ENCODE results near the gene ETNK2. TPM values are rescaled to one million over a fixed set of nuclear protein-coding genes. Genes with fewer than 3 reads are reported as not detected.
A peak's percentile ranks its signal among the peaks of the same experiment; 100 is the strongest.

ETNK2 gene
- polyA plus RNA-seq, 2 of the 4 experiments (the other 2 are of a cell fraction), result 3.4 to 5.2 TPM

DNA sequence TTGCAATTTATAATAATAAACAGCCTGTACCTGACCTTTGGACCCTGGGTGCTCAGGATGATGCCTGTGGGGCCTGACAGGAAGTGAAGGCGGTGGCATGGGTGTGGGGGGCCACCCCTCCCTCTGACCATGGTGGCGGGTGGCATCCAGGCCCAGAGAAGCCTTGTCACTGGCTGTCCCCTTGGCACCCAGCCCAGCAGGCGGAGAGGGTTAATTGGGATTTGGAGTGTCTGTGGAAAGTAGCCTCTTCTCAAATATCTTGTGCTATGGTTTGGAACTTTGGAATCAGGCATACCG, 58.5 kb downstream of the ETNK2 start:
- H3K4me1 ChIP-seq, result peaks cover 30% of the 10 kb centered on the region
- ChIA-PET POLR2A (interaction anchor here (0.9 kb wide), 1 partner anchor 21 kb away, joined by 3 read pairs; the partner anchor contains the start of gene SOX13), CTCF (interaction anchor here (0.8 to 0.9 kb wide), 3 partner anchors 20 to 221 kb away, joined by 3 to 4 read pairs (median 3); partner anchors contain the start of gene SOX13)
- H3K9me3 ChIP-seq, result no peaks in the 10 kb centered on the region
- DNase-seq (ENCODE audit: low read depth in 1 of 2, low spot score in 1 of 2) (peak in 1 of 2 experiments; percentile 40), FAIRE-seq (no peak), ATAC-seq (peak; percentile 43 to 54; a peak in 5 of 6 replicates)
- 41% methylated on average over 4 of the region's 4 CpGs for WGBS (ENCODE audit: missing lambda C conversion rate)
- peak overlapping the region; percentile 78 for H3K4me2 ChIP-seq
- peak overlapping the region; percentile 66 to 80 for H3K27ac ChIP-seq
- no peak overlapping the region for H3K4me3 ChIP-seq
- TF ChIP-seq HDAC2 (IDR thresholded peaks at IDR 0.05) (no peak), CHD4 (IDR thresholded peaks at IDR 0.05; ENCODE audit: borderline replicate concordance) (no peak), RCOR1 (IDR thresholded peaks at IDR 0.05; ENCODE audit: low read depth, low read length) (no peak), BHLHE40 (IDR thresholded peaks at IDR 0.05; ENCODE audit: low read depth, low read length) (no peak), EHF (CRISPR knock-in tag; IDR thresholded peaks at IDR 0.05) (no peak), FOSL2 (IDR thresholded peaks at IDR 0.05) (no peak), FOSL2 (CRISPR knock-in tag; IDR thresholded peaks at IDR 0.05) (no peak), MAZ (IDR thresholded peaks at IDR 0.05; ENCODE audit: borderline replicate concordance, low read depth, low read length) (no peak), ZSCAN20 (CRISPR knock-in tag; IDR thresholded peaks at IDR 0.05) (no peak), ESRRA (IDR thresholded peaks at IDR 0.05; ENCODE audit: borderline replicate concordance, low read length) (no peak), ZNF302 (CRISPR knock-in tag; IDR thresholded peaks at IDR 0.05) (no peak), HEYL (CRISPR knock-in tag; IDR thresholded peaks at IDR 0.05) (no peak), RNF2 (IDR thresholded peaks at IDR 0.05; ENCODE audit: borderline replicate concordance, low read depth) (no peak)
- TF ChIP-seq, protein P1, sequence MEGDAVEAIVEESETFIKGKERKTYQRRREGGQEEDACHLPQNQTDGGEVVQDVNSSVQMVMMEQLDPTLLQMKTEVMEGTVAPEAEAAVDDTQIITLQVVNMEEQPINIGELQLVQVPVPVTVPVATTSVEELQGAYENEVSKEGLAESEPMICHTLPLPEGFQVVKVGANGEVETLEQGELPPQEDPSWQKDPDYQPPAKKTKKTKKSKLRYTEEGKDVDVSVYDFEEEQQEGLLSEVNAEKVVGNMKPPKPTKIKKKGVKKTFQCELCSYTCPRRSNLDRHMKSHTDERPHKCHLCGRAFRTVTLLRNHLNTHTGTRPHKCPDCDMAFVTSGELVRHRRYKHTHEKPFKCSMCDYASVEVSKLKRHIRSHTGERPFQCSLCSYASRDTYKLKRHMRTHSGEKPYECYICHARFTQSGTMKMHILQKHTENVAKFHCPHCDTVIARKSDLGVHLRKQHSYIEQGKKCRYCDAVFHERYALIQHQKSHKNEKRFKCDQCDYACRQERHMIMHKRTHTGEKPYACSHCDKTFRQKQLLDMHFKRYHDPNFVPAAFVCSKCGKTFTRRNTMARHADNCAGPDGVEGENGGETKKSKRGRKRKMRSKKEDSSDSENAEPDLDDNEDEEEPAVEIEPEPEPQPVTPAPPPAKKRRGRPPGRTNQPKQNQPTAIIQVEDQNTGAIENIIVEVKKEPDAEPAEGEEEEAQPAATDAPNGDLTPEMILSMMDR (IDR thresholded peaks at IDR 0.05), result no peak

DNA sequence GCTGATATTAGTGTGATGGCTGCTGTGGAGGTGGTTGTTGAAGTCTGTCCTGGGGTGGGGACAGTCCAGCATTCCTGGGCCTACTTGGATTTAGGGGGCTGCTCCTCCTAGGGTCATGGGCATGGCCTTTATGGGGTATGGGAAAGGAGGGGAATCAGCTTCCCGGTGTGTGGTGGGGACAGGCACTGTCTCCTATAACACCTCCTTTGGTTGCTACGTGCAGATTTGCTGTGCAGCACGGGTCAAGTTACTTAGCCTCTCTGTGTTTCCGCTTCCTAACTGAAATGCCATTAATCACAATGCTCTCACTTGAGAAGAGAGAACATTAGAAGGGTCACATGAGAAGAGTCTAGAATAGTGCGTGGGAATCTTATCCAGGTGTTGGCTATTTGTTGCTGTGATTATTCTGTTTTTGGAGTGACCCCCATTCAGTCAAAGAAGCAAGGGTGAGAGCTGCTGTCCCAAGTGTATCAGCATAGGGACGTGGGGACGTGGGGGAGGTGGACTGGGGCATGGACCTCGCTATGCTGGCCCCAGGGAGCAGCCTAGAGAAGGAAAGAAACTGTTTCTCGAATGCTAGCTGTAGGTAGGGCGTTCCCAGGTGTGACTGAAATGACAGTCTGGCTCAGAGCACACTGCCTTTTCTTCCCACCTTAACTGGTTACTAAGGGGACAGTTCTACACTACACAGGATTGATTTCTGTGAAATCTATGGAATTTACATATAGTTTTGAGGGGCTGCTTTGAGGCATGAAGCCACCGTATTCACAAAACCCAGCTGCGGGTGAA, 59.0 kb downstream of the ETNK2 start:
- ChIA-PET POLR2A (interaction anchor here (0.9 kb wide), 1 partner anchor 20 kb away, joined by 3 read pairs; the partner anchor contains the start of gene SOX13), CTCF (interaction anchor here (0.8 to 0.9 kb wide), 3 partner anchors 20 to 221 kb away, joined by 3 to 4 read pairs (median 3); partner anchors contain the start of gene SOX13)
- Histone ChIP-seq H3K4me3 (no peak overlapping the region), H3K4me1 (peaks cover 31% of the 10 kb centered on the region), H3K27ac (peak overlapping the region; percentile 66 to 80), H3K9me3 (no peaks in the 10 kb centered on the region), H3K4me2 (peak overlapping the region; percentile 78)
- WGBS (ENCODE audit: missing lambda C conversion rate), result 59% methylated on average over 12 of the region's 12 CpGs
- ATAC-seq, result no peak; a peak in 1 of 6 replicates
- TF ChIP-seq, protein P2, sequence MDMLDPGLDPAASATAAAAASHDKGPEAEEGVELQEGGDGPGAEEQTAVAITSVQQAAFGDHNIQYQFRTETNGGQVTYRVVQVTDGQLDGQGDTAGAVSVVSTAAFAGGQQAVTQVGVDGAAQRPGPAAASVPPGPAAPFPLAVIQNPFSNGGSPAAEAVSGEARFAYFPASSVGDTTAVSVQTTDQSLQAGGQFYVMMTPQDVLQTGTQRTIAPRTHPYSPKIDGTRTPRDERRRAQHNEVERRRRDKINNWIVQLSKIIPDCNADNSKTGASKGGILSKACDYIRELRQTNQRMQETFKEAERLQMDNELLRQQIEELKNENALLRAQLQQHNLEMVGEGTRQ (IDR thresholded peaks at IDR 0.05), result no peak
- no peak for TF ChIP-seq ZFP36 (IDR thresholded peaks at IDR 0.05; ENCODE audit: borderline replicate concordance, partially characterized antibody)
- no peak for DNase-seq (ENCODE audit: low read depth in 1 of 2, low spot score in 1 of 2)
- no peak for FAIRE-seq

DNA sequence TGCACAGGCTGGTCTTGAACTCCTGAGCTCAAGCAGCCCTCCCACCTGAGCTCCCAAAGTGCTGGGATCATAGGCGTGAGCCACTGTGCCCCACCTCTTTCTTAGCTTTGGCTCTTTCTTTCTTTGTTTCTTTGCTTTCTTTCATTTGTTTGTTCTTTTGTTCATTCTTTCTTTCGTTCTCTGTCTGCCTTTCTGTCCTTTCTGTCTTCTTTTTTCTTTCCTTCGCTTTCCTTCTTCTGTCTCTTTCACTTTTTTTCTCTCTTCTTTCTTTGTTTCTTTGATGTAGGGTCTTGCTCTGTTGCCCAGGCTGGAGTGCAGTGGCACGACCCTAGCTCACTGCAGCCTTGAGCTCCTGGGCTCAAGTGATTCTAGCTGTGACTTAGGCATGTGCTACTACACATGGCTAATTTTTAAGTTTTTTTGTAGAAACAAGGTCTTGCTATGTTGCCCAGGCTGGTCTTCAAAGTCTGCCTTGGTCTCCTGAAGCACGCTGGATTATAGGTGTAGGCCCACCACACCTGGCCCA, 60.0 kb downstream of the ETNK2 start:
- ChIA-PET CTCF (interaction anchor here (1.2 to 2.1 kb wide), 3 partner anchors 12 to 95 kb away, joined by 3 to 5 read pairs (median 4); no protein-coding TSS in a partner anchor), POLR2A (no interaction called here)
- H3K4me1 ChIP-seq, result peaks cover 31% of the 10 kb centered on the region
- H3K27ac ChIP-seq, result peak overlapping the region in 1 of 2 experiments; percentile 80; a peak in 1 of 6 replicates
- no peak for FAIRE-seq
- DNase-seq (ENCODE audit: low read depth in 1 of 2, low spot score in 1 of 2), result no peak
- no peak overlapping the region for H3K4me2 ChIP-seq
- no peak overlapping the region for H3K4me3 ChIP-seq
- TF ChIP-seq, protein P1 (IDR thresholded peaks at IDR 0.05), result no peak
- TF ChIP-seq ESRRA (IDR thresholded peaks at IDR 0.05; ENCODE audit: borderline replicate concordance, low read length), result no peak
- no peak for TF ChIP-seq NPAS2 (CRISPR knock-in tag; IDR thresholded peaks at IDR 0.05; ENCODE audit: borderline replicate concordance)
- TF ChIP-seq, protein P3, sequence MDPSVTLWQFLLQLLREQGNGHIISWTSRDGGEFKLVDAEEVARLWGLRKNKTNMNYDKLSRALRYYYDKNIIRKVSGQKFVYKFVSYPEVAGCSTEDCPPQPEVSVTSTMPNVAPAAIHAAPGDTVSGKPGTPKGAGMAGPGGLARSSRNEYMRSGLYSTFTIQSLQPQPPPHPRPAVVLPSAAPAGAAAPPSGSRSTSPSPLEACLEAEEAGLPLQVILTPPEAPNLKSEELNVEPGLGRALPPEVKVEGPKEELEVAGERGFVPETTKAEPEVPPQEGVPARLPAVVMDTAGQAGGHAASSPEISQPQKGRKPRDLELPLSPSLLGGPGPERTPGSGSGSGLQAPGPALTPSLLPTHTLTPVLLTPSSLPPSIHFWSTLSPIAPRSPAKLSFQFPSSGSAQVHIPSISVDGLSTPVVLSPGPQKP (IDR thresholded peaks at IDR 0.05; ENCODE audit: low read depth, low read length), result no peak
- TF ChIP-seq CHD2 (IDR thresholded peaks at IDR 0.05; ENCODE audit: low read length, partially characterized antibody), result no peak
- no peak for TF ChIP-seq TFCP2L1 (CRISPR knock-in tag; IDR thresholded peaks at IDR 0.05)
- no peak for TF ChIP-seq HOXB5 (CRISPR knock-in tag; IDR thresholded peaks at IDR 0.05)
- no peak for TF ChIP-seq POLR2AphosphoS2 (conservative IDR thresholded peaks at IDR 0.05; ENCODE audit: low read length)
- TF ChIP-seq CHD4 (IDR thresholded peaks at IDR 0.05; ENCODE audit: borderline replicate concordance), result no peak
- no peak for TF ChIP-seq RFX5 (IDR thresholded peaks at IDR 0.05)
- no peak for TF ChIP-seq RCOR1 (IDR thresholded peaks at IDR 0.05; ENCODE audit: low read depth, low read length)
- 88% methylated on average over 5 of the region's 5 CpGs for WGBS (ENCODE audit: missing lambda C conversion rate)
- no peaks in the 10 kb centered on the region for H3K9me3 ChIP-seq
- ATAC-seq, result no peak

Data from A549 (cell line).